GM21367 (cell line): ENCODE measurements around the gene KLC1.
"Not testable (repeated sequence)": the region's sequence is repeated elsewhere in the genome, so short reads cannot be mapped to it uniquely, and the experiment has no call there.

Experiments used
- ATAC-seq: cut with Tn5 transposase; IDR thresholded peaks from one replicate; pipeline ENCODE4 v1.9.1; 2021; ENCODE audit not compliant: unreplicated experiment

The KLC1 gene

DNA sequence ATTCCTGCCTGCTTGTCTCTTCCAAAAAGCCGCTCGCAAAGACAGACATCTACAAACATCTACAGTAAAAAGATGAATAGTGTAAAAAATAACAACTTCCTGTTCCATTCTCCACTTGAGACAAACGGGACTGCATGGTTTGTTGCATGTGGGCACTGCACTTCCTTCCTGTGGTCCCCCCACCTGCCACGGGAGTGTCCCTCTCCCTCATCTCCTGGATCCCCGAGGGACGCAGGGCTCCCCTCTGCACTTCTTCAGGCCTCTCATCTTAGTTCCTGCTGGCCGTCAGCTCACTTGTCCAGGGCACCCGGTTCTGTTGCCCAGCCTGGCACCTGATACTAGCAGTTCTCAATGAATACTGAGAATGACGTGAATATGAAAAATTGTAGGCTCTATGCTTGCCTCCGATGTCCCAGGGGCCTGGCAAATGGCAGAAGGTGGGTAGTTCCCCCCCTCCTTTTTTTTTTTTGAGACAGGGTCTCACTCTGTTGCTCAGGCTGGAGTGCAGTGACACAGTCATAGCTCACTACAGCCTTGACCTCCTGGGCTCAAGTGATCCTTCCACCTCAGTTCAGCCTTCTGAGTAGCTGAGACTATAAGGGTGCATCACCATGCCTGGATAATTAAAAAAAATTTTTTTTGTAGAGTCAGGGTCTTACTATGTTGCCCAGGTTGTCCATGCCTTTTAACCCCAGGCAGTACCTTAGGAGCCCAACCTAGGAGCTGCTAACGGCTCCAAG lies 3.5 kb upstream of the KLC1 start:
- no peak for ATAC-seq

DNA sequence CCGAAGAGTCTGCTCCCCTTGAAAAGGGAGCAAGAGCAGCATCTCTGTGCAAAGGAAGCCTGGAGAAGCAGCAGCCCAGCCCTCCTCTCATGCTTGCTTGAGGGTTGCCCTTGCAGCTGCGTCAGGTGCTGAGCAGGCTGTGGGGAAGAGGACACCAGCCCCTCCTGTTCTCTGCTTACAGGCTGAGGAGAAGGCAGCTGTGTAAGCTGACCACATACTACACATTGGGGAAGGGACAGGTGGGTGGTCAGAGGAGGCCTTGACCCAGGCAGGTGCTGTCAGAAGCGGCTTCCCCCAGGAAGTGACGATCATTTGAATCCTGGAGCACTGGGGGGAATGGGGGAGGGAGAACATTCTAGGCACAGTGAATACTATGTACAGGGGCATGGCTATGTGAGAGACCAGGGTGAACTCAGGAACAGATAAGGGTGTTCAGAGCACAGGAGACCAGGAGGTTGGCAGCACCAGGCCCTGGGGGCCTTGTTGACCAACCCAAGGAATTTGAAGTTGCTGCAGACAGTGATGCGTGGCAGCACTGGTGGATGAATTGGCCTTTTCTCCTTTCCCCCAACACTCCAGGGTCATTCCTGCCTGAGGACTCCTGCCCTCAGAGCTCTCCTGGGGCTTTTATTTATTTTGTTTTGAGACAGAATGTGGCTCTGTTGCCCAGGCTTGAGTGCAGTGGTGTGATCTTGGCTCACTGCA lies 2.7 kb upstream of the KLC1 start:
- ATAC-seq = no peak

DNA sequence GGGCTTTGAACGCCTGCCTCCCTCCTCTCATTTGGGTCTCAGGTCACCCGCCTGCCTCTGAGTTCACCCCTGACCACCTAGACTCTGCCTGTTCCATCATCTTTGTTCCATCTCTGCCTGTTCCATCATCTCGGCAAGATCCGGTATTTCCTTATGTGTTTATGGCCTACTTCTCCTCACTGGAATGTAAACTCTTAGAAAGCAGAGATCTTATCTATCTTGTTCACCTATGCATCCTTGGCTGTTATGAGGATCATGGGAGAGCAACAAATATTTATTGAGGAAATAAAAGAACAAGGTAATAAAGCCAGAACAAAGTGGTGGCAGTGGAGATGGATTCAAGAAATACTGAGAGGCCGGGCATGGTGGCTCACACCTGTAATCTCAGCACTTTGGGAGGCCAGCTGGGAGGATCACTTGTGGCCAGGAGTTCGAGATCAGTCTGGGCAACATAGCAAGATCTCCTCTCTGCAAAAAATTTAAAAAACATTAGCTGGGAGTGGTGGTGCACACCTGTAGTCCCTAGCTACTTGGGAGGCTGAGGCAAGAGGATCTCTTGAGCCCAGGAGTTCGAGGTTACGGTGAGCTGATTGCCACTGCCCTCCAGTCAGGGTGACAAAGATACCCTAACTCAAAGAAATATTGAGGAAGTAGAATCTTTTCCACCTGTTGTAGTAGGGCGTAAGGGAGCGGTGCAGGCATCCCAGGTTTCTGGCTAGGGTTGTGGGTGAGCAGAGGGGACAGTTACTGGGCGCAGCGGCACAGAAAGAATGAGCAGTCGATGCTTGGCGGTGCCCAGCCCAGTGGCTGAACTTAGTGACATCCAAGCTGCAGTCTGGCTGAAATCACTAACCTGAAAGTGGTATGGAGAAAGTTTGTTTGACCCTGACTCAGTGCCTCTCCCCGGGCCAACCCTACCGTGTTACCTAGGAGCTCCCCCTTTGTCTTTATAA lies 1.7 kb upstream of the KLC1 start:
- no peak for ATAC-seq

DNA sequence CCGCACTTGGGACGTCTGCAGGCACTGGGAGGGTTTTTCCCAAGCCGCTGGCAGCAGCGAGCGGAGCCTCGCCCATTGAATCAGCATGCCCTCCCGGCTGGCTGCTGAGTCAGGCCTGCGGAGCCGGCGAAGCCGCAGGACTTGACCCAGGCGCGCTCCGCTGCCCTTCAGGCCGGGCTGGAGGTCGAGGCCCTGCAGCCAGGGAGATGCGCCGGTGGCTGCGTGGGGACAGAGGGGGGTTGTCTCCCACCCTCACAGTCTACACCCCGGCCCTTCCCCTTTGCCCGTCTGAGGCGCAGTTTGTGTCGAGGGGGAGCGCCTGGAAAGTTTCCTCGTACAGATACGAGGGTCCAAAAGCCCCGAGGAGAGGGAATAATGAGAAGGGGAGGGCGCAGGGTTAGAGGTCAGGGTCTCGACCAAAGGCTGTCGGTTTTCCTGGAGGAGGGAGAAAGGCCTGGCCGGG lies 759 bp upstream of the KLC1 start:
- ATAC-seq = no peak

DNA sequence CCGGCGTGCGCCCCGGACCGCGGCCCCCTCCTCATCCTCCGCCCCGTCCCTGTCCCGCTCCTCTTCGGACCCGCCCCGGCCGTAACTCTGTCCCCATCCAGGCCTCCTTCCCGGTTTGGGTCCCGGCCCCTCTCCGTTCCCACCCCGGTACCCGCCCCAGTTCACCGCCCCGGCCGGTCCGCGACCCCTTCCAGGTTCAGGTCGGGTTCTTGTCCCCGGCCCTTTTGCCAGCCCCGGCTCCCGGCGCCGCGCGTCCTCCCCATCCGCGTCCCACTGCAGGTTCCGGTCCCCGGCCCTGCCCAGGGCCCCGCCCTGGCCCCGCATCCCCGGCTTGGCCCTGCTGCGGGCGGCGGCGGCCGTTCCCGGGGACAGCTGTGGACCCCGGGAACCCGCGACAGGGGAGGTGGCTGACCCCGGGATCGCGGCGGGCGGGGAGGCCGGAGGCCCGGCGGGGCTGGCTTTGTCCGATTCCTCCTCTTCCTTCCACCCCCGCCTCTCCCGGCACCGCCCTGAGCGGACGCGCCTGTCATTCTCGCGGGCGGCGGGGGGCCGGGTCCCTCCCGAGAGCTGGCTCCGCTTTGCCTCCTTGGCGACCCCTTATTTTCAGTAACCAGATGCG lies 601 bp downstream of the KLC1 start:
- ATAC-seq = peak; percentile 22

DNA sequence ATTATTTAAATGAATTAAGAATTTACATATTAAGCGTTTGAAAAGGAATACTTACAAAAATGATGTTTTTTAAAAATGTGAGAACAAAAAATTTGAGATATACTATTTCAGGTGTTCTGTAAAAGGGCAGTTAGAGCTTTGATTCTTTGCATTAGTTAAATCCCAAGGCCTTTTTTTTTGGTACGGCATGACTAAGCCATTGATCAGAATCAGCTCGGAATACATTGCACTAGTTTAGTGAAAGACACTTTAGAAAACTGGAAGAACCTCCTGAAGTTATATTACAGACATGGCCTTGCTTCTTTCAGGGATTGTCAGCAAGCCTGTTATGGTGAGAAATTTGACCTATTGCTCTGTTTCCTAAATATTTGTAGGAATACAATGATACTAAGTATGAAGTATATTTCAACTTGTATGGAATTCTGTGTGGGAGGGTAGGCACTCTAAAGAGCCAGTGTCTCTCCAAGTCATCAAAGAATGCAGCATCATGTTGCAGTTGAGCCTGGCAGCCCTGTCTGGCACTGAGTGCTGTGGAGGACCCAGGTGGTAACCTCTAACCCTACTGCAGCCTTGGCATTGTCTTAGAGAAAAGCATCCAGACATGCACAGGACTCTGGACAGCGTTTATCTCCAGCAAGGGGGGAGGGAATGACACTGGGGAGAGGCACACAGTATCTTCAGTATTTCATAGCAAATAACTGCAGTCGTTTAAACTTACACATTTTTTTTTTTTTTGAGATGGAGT lies 1.5 kb downstream of the KLC1 start:
- ATAC-seq = no peak

DNA sequence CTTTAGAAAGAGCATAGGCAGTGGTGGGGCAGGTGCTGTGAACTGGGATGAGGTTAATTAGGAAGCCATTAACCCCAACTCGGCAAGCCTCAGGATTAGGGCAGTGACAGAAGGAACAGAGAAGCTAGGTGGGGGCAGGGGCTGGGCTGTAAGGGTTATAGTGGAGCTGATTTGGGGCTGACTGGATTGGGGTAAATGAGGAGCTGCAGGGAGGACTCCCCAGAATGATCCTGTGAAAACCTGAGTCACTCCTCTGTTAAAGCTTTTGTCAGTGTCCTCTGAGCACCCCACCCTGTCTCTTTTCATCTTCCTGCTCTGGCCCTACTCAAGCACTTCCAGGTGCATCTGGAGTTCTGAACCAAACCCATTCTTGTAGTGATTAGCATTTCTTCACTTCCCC lies 4.4 kb downstream of the KLC1 start:
- no peak for ATAC-seq

DNA sequence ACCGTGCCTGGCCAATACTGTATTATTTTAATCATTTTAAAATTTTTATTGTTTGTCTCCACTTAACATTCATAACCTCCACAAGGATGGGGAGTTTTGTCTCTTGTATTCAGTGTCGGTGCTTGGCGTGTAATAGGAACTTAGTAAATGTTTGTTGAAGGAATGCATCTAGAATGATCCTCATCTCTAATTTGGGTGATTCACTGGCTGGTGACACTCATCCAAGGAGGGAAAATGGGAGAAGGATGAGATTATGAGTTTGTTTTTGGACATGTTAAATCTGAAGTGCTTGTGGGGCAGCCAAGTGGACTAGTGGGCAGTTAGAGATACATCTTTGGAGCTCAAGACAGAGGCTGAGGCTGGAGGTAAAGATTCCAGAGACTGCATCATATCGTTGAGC lies 5.1 kb downstream of the KLC1 start:
- no peak for ATAC-seq

DNA sequence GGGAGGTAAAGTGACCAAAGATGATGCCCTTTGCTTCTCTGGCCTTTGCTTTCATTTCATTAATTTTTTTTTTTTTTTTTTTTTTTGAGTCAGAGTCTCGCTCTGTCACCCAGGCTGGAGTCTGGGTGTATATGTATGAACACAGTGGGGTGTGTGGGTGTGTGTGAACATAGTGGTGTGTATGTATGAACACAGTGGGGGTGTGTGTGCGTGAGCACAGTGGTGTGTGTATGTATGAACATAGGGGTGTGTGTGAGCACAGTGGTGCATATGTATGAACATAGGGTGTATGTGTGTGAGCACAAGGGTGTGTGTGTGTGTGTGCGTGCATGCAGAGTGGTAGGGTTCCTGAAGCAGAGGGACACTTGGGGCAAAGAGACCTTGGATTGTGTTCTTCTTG lies 9.6 kb downstream of the KLC1 start:
- no peak for ATAC-seq

DNA sequence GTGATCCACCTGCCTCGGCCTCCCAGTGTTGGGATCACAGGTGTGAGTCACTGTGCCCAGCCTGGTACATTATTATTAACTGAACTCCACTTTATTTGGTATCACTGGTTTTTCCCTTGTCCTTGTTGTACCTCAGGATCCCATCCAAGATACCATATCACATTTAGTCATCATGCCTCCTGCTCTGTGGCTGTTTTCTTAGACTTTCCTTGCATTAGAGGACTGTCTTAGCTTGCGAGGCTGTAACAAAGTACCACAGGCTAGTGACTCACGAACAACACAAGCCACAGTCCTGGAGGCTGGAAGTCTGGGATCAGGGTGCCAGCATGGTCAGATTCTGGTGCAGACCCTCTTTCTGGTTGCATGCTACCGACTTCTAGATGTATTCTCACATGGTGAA lies 12.2 kb downstream of the KLC1 start:
- ATAC-seq = no peak

DNA sequence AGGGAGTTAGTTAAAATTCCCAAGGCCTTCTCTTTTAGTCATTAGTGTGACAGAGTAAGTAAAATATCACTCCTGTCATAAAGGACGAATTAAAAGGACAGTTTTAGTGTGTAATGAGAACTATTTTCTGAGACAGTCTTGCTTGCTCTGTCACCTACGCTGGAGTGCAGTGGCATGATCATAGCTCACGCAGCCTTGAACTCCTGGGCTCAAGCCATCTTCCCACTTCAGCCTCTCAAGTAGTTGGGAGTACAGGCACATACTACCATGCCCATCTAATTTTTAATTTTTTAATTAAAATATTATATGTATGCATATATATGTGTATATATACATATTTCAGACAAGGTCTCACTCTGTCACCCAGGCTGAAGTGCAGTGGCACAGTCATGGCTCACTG lies 17.2 kb downstream of the KLC1 start:
- ATAC-seq = no peak

DNA sequence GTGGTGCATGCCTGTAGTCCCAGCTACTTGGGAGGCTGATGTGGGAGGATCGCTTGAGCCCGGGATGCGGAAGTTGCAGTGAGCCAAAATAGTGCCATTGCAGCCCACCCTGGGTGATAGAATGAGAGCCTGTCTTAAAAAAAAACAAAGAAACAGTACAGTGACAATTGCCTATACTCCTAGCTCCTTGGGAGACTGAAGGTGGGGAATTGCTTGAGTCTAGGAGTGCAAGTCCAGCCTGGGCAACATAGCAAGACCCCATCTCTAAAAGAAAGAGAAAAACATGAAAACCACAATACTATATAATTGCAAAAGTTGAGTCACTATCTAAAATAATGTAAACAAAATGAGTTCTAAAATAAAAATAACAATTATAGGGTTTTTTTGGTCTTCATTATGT lies 20.0 kb downstream of the KLC1 start:
- ATAC-seq = no peak

DNA sequence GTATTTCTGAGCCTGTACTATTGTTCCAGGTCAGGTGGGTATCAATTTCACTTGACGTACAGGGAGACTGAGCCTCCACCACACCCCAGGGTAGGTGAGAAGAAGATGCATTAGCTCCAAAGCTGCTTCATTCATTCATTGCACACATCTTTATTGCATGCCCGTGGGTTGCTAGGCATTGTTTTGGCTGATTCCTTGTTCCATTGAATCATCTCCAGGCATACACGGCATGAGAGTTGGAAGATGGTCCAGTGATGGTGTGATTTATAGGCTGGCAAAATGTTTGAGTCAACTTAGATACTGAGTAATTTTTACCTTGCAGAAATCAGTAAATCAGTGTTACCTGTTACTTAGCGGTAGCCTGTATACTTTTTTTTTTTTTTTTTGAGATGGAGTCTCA lies 21.2 kb downstream of the KLC1 start:
- ATAC-seq = no peak

DNA sequence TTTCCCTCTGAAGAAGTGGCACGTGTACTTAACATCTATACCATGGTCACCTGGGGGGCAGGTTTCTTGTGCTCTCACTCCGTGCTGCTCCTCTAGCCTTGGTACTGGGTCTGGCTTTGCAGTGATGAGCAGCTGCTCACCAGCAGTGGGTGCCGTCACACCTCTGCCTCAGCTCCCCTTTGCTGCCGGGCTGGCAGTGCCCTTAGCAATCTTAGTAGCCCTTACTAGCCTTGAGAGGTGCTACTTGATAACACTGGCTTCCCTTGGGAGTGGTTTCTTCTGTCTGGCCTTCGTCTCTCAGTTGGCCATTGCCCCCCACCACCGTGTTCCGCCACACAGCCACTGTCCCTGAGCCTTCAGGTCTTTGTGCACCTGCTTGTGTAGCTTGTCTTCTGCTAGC lies 22.6 kb downstream of the KLC1 start:
- no peak for ATAC-seq

DNA sequence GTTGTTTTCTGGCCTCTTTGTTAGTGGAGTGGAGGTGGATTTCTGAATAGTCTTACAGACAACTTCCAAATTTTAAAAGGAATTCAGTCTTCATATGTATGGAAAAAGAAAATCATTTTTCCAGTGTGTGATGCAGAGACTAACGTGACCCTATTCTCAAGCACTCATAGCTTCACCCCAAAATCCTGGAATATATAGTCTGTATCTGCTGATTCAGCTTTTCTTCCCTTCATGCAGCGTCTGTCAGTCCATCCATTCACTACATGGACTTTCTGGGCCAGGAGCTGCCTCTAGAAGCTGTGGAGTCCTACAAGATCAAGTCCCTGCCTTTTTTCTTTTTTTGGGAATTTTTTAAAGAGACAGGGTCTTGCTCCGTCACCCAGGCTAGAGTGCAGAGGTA lies 23.8 kb downstream of the KLC1 start:
- no peak for ATAC-seq

DNA sequence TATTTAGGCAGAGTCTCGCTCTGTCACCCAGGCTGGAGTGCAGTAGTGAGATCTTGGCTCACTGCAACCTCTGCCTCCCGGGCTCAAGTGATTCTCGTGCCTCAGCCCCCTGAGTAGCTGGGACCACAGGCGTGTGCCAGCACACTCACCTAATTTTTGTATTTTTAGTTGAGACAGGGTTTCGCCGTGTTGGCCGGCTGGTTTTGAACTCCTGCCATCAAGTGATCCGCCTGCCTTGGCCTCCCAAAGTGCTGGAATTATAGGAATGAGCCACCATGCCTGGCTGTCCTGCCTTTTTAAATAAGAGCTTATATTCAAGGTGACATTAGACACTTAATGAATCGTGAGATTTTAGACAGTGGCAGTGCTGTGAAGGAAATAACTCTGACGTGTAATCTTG lies 24.3 kb downstream of the KLC1 start:
- ATAC-seq = not testable (repeated sequence)

DNA sequence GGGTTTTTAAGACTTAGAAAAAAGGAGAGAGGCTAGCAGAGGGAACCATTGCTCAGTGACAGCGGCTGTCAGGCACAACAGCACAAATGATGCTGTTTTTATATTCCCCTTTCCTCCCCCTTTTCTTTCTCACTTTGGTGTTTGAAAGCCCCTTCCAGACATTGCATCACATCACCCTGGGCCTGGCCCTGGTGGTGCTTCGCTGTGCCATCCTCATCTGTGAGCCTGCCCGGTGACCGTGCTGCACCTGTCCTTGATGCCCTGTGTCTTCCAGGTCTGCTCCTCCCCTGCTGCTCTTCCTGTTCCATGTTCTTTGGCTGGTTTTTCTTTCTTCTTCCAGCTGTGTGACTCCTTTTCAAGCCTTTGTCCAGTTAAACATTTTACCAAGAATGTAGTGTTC lies 24.8 kb downstream of the KLC1 start:
- no peak for ATAC-seq

DNA sequence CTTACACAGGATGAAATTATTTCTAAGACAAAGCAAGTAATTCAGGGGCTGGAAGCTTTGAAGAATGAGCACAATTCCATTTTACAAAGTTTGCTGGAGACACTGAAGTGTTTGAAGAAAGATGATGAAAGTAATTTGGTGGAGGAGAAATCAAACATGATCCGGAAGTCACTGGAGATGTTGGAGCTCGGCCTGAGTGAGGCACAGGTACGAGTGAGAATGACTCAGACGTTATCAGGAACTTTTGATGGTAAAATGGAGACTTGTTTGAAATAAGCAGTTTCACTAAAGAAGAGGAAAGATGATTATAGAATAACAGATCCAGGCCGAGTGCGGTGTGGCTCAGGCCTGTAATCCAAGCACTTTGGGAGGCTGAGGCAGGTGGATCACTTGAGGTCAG lies 25.6 kb downstream of the KLC1 start:
- ATAC-seq = no peak

DNA sequence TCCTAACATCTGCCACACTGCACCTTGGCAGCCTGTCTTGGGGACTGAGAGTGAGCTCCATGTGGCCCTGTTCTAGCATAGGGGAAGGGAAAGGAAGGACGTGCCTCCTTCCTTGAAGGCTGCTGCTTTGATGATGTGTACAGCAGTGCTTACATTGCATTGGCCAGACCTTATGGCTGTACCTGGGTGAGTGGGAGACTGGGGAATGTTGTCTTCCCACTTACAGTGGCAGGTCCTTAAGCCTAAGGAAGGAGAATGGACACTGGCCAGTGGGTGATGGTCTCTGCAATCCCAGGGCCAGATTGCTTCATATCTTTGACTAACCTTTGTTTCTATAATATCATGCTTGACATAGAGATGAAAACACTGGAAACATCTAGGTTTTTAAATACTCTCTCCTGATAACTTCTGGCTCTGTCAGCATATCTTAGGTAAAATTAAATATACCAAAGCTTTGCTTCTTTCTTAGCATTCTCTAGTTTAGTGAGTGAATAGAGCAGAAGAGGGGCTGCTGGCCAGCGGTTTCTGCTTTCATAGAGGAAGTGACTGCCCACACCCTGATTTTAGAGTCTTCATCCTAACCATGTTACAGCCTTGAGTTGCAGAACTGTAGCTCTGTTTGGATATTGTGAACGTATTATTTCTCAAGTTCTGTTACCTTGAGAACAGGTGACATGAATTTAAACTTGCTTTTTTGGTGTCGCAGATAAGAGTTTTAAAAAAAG lies 27.2 kb downstream of the KLC1 start:
- no peak for ATAC-seq

DNA sequence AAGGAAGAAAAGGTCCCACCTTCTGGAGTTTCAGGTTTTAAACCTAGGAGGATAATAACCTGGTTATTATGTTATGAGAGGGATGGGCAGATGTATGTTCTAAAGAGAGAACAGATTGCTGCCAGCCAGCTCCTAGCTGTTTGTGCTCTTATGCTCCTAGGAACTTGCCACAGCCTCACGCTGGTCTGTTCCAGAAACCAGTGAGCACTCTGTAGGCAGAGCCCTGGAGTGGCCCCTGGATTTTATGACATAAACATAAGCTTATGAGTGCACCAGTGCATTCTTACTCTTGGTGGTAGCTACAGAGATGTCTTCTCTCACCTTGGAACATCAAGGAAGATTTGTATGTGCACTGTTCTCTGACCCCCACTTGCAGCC lies 27.7 kb downstream of the KLC1 start:
- no peak for ATAC-seq
